Stomach (tissue), 9 donors: ENCODE results near the gene STK11IP. TPM values are rescaled to one million over a fixed set of nuclear protein-coding genes. Genes with fewer than 3 reads are reported as not detected.

Experiments
- DNase-seq, 2 donors: peaks; one replicate each; pipeline versions ENCODE4 v3.0.0 to v3.0.0-alpha.2; 2013 to 2019
- H3K27ac ChIP-seq, 5 donors: fragments of 200-600 bp in 4 of 5; sonication (generic) in 4 of 5; one replicate each; pipeline ENCODE4 v1.5.1; 2013 to 2019; ENCODE audit warnings: mild to moderate bottlenecking in 1 of 5, moderate library complexity in 1 of 5
- H3K27me3 ChIP-seq, 3 donors: fragments of 200-600 bp; sonication (generic); one replicate each; pipeline ENCODE4 v1.5.1; 2017 to 2019; ENCODE audit warnings: mixed run types in 1 of 3
- H3K36me3 ChIP-seq, 4 donors: fragments of 200-600 bp; sonication (generic); 1 replicate in 3 of 4; 2 replicates in 1 of 4; pipeline ENCODE4 v1.5.1; 2016 to 2019
- H3K4me1 ChIP-seq, 4 donors: fragments of 200-600 bp; sonication (generic); one replicate each; pipeline ENCODE4 v1.5.1; 2016 to 2019
- H3K4me3 ChIP-seq, 4 donors: fragments of 200-600 bp; sonication (generic) in 3 of 4; one replicate each; pipeline ENCODE4 v1.5.1; 2016 to 2019; ENCODE audit warnings: mild to moderate bottlenecking in 1 of 4
- H3K9me3 ChIP-seq, 4 donors: fragments of 200-600 bp; sonication (generic); one replicate each; pipeline ENCODE4 v1.5.1; 2016 to 2019
- CTCF ChIP-seq, 7 experiments: fragments of 450-650 bp in 4 of 7; fragments of 200-600 bp in 3 of 7; sonication (generic) in 3 of 7; IDR thresholded peaks; one replicate each; pipeline ENCODE4 v1.5.1; 2016 to 2019; ENCODE audit warnings: antibody characterized with exemption in 7 of 7, control low read depth in 2 of 7, mild to moderate bottlenecking in 1 of 7
- EP300 ChIP-seq: sonication (generic); formaldehyde crosslinking; IDR thresholded peaks from one replicate; pipeline ENCODE4 v1.6.1; 2017; ENCODE audit warnings: antibody characterized with exemption
- POLR2A ChIP-seq, 4 donors: fragments of 450-650 bp; IDR thresholded peaks; one replicate each; pipeline ENCODE4 v1.6.1; 2016; ENCODE audit warnings: antibody characterized with exemption in 4 of 4, control low read depth in 2 of 4, mild to moderate bottlenecking in 1 of 4, moderate library complexity in 1 of 4
- POLR2AphosphoS5 ChIP-seq, 3 donors: sonication (generic); formaldehyde crosslinking; IDR thresholded peaks; one replicate each; pipeline ENCODE4 v1.6.1; 2016; ENCODE audit warnings: antibody characterized with exemption in 3 of 3
- WGBS, 5 donors: extraction: QIAGEN DNeasy Blood & Tissue Kit in 3 of 5; methylation state at CpG; one replicate each; pipeline versions ENCODE4 v1.1.5 to v1.1.7; 2013 to 2018; 5-methylcytosine and 5-hydroxymethylcytosine counted together
- intact Hi-C: fragments of 100-400 bp; cut with DNase I; formaldehyde crosslinking; loops from one replicate; pipeline ENCODE4 v1.15.1; 2023; ENCODE audit warnings: low total_unique reads
- polyA plus RNA-seq, 3 donors: library from polyadenylated mRNA; stranded (reverse); fragments of 200-250 nt; gene quantifications; one replicate each; pipeline ENCODE4 v1.2.3, GENCODE V29; 2013
- total RNA-seq, 5 donors: library from RNA; depleted of rRNA; stranded (reverse); fragments of >200 nt; gene quantifications; one replicate each; pipeline versions ENCODE4 v1.1.0 to v1.2.3, GENCODE V29; 2014 to 2016
- donor health status: healthy with polysubstance abuse.
- donor health status: Bipolar disorder and iron deficiency.
- donor health status: healthy.

STK11IP gene
- total and polyA plus RNA-seq, 8 donors = 6.8 to 89.5 (median 14.6) TPM

- 90 to 95% (median 94%) methylated on average over 5 to 15 of the region's 15 CpGs for WGBS, 5 donors
- no peak overlapping the region for H3K4me3 ChIP-seq
- H3K27me3 ChIP-seq = peaks cover 0 to 42% (median 27%) of the 10 kb centered on the region in 3 donors
- no peak for TF ChIP-seq POLR2A (IDR thresholded peaks at IDR 0.05)
- TF ChIP-seq POLR2AphosphoS5 (IDR thresholded peaks at IDR 0.05) = no peak
- TF ChIP-seq EP300 = no peak
- TF ChIP-seq CTCF (IDR thresholded peaks at IDR 0.05) = no peak
- intact Hi-C loops = no loop called here
- no peak overlapping the region for H3K27ac ChIP-seq
- no peaks in the 10 kb centered on the region for H3K9me3 ChIP-seq
- peaks cover 0 to 29% (median 5%) of the 10 kb centered on the region in 4 donors for H3K36me3 ChIP-seq
- peaks cover 15 to 28% (median 23%) of the 10 kb centered on the region in 4 donors for H3K4me1 ChIP-seq
- DNase-seq = no peak
Observed at GRCh38 chr2:219554350-219554749, 43.3 kb upstream of the STK11IP start.

GRCh38 chr2:219555956-219556355 is 41.7 kb upstream of the STK11IP start:
- no peak overlapping the region for H3K27ac ChIP-seq
- WGBS, 5 donors = 93 to 96% (median 95%) methylated on average over 20 of the region's 20 CpGs
- no peak overlapping the region for H3K4me3 ChIP-seq
- H3K4me1 ChIP-seq = peaks cover 15 to 35% (median 23%) of the 10 kb centered on the region in 4 donors
- intact Hi-C loops = no loop called here
- H3K27me3 ChIP-seq = peaks cover 0 to 34% (median 23%) of the 10 kb centered on the region in 3 donors
- H3K36me3 ChIP-seq = peaks cover 0 to 23% (median 3%) of the 10 kb centered on the region in 4 donors
- TF ChIP-seq CTCF (IDR thresholded peaks at IDR 0.05) (no peak), POLR2AphosphoS5 (IDR thresholded peaks at IDR 0.05) (no peak), POLR2A (IDR thresholded peaks at IDR 0.05) (no peak), EP300 (no peak)
- DNase-seq = no peak
- no peaks in the 10 kb centered on the region for H3K9me3 ChIP-seq

GRCh38 chr2:219556413-219556812 is 41.2 kb upstream of the STK11IP start:
- Histone ChIP-seq H3K36me3 (peaks cover 0 to 23% (median 3%) of the 10 kb centered on the region in 4 donors), H3K4me1 (peaks cover 15 to 30% (median 21%) of the 10 kb centered on the region in 4 donors), H3K4me3 (no peak overlapping the region), H3K27me3 (peaks cover 0 to 29% (median 19%) of the 10 kb centered on the region in 3 donors), H3K27ac (no peak overlapping the region), H3K9me3 (no peaks in the 10 kb centered on the region)
- 92 to 95% (median 92%) methylated on average over 14 to 19 of the region's 19 CpGs for WGBS, 5 donors
- intact Hi-C loops = no loop called here
- DNase-seq = no peak
- TF ChIP-seq POLR2AphosphoS5 (IDR thresholded peaks at IDR 0.05) (no peak), EP300 (no peak), POLR2A (IDR thresholded peaks at IDR 0.05) (no peak), CTCF (IDR thresholded peaks at IDR 0.05) (no peak)

- H3K27me3 ChIP-seq = peaks cover 0 to 20% (median 11%) of the 10 kb centered on the region in 3 donors
- TF ChIP-seq EP300 = no peak
- no peak for TF ChIP-seq CTCF (IDR thresholded peaks at IDR 0.05)
- TF ChIP-seq POLR2AphosphoS5 (IDR thresholded peaks at IDR 0.05) = no peak
- no peak for TF ChIP-seq POLR2A (IDR thresholded peaks at IDR 0.05)
- intact Hi-C loops = no loop called here
- no peaks in the 10 kb centered on the region for H3K9me3 ChIP-seq
- H3K4me1 ChIP-seq = peaks cover 7 to 21% (median 12%) of the 10 kb centered on the region in 4 donors
- DNase-seq = no peak
- 86 to 95% (median 92%) methylated on average over 18 to 21 of the region's 21 CpGs for WGBS, 5 donors
- peaks cover 0 to 30% (median 3%) of the 10 kb centered on the region in 4 donors for H3K36me3 ChIP-seq
- no peak overlapping the region for H3K27ac ChIP-seq
- no peak overlapping the region for H3K4me3 ChIP-seq
Observed at GRCh38 chr2:219557320-219557719, 40.3 kb upstream of the STK11IP start.
